Stimulated activated CD4-positive, alpha-beta T cell treated with anti-CD3 and anti-CD28 coated beads, Interleukin-2, amount 100 ng/mL, for 4 hours (primary cell): ENCODE results near the gene SESN2.
"Not testable (repeated sequence)": the region's sequence is repeated elsewhere in the genome, so short reads cannot be mapped to it uniquely, and the experiment has no call there.

Source experiments
- DNase-seq: peaks from one replicate; pipeline ENCODE4 v3.0.0-alpha.2; 2020; ENCODE audit warnings: low read depth

SESN2 gene

GRCh38 chr1:28288487-28288886, 29.2 kb downstream of the SESN2 start:
- no peak for DNase-seq

GRCh38 chr1:28290851-28291250, 31.5 kb downstream of the SESN2 start:
- DNase-seq: no peak

- no peak for DNase-seq
These were observed 32.4 kb downstream of the SESN2 start for GRCh38 chr1:28291711-28292110.

GRCh38 chr1:28295936-28296335, 36.6 kb downstream of the SESN2 start:
- DNase-seq: no peak

- no peak for DNase-seq
These were observed 37.3 kb downstream of the SESN2 start for GRCh38 chr1:28296401-28297261.

- no peak for DNase-seq
These were observed 38.5 kb downstream of the SESN2 start for GRCh38 chr1:28297826-28298225.

GRCh38 chr1:28298438-28298837, 39.1 kb downstream of the SESN2 start:
- DNase-seq: no peak

GRCh38 chr1:28301368-28302174, 42.3 kb downstream of the SESN2 start:
- DNase-seq: no peak

- no peak for DNase-seq
These were observed 42.9 kb downstream of the SESN2 start for GRCh38 chr1:28302247-28302646.

GRCh38 chr1:28306301-28306949, 47.1 kb downstream of the SESN2 start:
- DNase-seq: no peak

- DNase-seq: no peak
These were observed 49.4 kb downstream of the SESN2 start for GRCh38 chr1:28308750-28309149.

GRCh38 chr1:28309702-28310101, 50.4 kb downstream of the SESN2 start:
- DNase-seq: no peak

GRCh38 chr1:28313702-28314546, 54.6 kb downstream of the SESN2 start:
- DNase-seq: no peak

- no peak for DNase-seq
These were observed 55.2 kb downstream of the SESN2 start for GRCh38 chr1:28314547-28314941.

- no peak for DNase-seq
These were observed 57.7 kb downstream of the SESN2 start for GRCh38 chr1:28317014-28317413.

GRCh38 chr1:28322194-28322593, 62.9 kb downstream of the SESN2 start:
- no peak for DNase-seq

- no peak for DNase-seq
These were observed 64.4 kb downstream of the SESN2 start for GRCh38 chr1:28323720-28324119.

GRCh38 chr1:28326515-28326914, 67.2 kb downstream of the SESN2 start:
- DNase-seq: no peak

- no peak for DNase-seq
These were observed 67.7 kb downstream of the SESN2 start for GRCh38 chr1:28326984-28327383.

- not testable (repeated sequence) for DNase-seq
These were observed 68.1 kb downstream of the SESN2 start for GRCh38 chr1:28327431-28327830.

GRCh38 chr1:28328228-28328648, 68.9 kb downstream of the SESN2 start:
- DNase-seq: no peak
